ENCODE measurements around the gene ANO5. TPM values are rescaled to one million over a fixed set of nuclear protein-coding genes. Genes with fewer than 3 reads are reported as not detected.

The ANO5 gene
- total RNA-seq, 1 donor from 2014 or later: 6.2 TPM

GRCh38 chr11:22173532-22173931 is 19.4 kb upstream of the ANO5 start:
- Mint-ChIP-seq H3K9me3 (ENCODE audit: low read depth) (no peaks in the 10 kb centered on the region), H3K27me3 (peaks cover 4% of the 10 kb centered on the region), H3K36me3 (ENCODE audit: insufficient read depth) (no peaks in the 10 kb centered on the region), H3K27ac (no peak overlapping the region), H3K4me1 (ENCODE audit: low read depth) (no peaks in the 10 kb centered on the region), H3K4me3 (ENCODE audit: low read depth) (no peak overlapping the region)
- DNase-seq (ENCODE audit: low spot score, unreplicated experiment): no peak
- TF ChIP-seq CTCF (IDR thresholded peaks at IDR 0.05; ENCODE audit: unreplicated experiment): no peak

GRCh38 chr11:22177186-22177585 is 15.7 kb upstream of the ANO5 start:
- Mint-ChIP-seq H3K4me3 (ENCODE audit: low read depth) (no peak overlapping the region), H3K4me1 (ENCODE audit: low read depth) (no peaks in the 10 kb centered on the region), H3K27ac (no peak overlapping the region), H3K27me3 (no peaks in the 10 kb centered on the region), H3K9me3 (ENCODE audit: low read depth) (no peaks in the 10 kb centered on the region), H3K36me3 (ENCODE audit: insufficient read depth) (no peaks in the 10 kb centered on the region)
- DNase-seq (ENCODE audit: low spot score, unreplicated experiment): no peak
- peak; percentile 30 for TF ChIP-seq CTCF (IDR thresholded peaks at IDR 0.05; ENCODE audit: unreplicated experiment)

GRCh38 chr11:22179626-22180025 is 13.3 kb upstream of the ANO5 start:
- H3K36me3 Mint-ChIP-seq (ENCODE audit: insufficient read depth): no peaks in the 10 kb centered on the region
- DNase-seq (ENCODE audit: low spot score, unreplicated experiment): no peak
- TF ChIP-seq CTCF (IDR thresholded peaks at IDR 0.05; ENCODE audit: unreplicated experiment): no peak
- H3K9me3 Mint-ChIP-seq (ENCODE audit: low read depth): no peaks in the 10 kb centered on the region
- H3K27ac Mint-ChIP-seq: no peak overlapping the region
- no peaks in the 10 kb centered on the region for H3K27me3 Mint-ChIP-seq
- H3K4me1 Mint-ChIP-seq (ENCODE audit: low read depth): no peaks in the 10 kb centered on the region
- no peak overlapping the region for H3K4me3 Mint-ChIP-seq (ENCODE audit: low read depth)

GRCh38 chr11:22180131-22180530 is 12.8 kb upstream of the ANO5 start:
- Mint-ChIP-seq H3K27me3 (no peaks in the 10 kb centered on the region), H3K36me3 (ENCODE audit: insufficient read depth) (no peaks in the 10 kb centered on the region), H3K9me3 (ENCODE audit: low read depth) (no peaks in the 10 kb centered on the region), H3K4me1 (ENCODE audit: low read depth) (no peaks in the 10 kb centered on the region), H3K27ac (no peak overlapping the region), H3K4me3 (ENCODE audit: low read depth) (no peak overlapping the region)
- no peak for TF ChIP-seq CTCF (IDR thresholded peaks at IDR 0.05; ENCODE audit: unreplicated experiment)
- no peak for DNase-seq (ENCODE audit: low spot score, unreplicated experiment)

- TF ChIP-seq CTCF (IDR thresholded peaks at IDR 0.05; ENCODE audit: unreplicated experiment): no peak
- H3K4me3 Mint-ChIP-seq (ENCODE audit: low read depth): no peak overlapping the region
- peaks cover 6% of the 10 kb centered on the region for H3K4me1 Mint-ChIP-seq (ENCODE audit: low read depth)
- H3K27ac Mint-ChIP-seq: no peak overlapping the region
- H3K9me3 Mint-ChIP-seq (ENCODE audit: low read depth): no peaks in the 10 kb centered on the region
- H3K36me3 Mint-ChIP-seq (ENCODE audit: insufficient read depth): no peaks in the 10 kb centered on the region
- no peak for DNase-seq (ENCODE audit: low spot score, unreplicated experiment)
- peaks cover 5% of the 10 kb centered on the region for H3K27me3 Mint-ChIP-seq
Measured at GRCh38 chr11:22189660-22190059, 3.2 kb upstream of the ANO5 start.

Data from progenitor cell of endocrine pancreas (in vitro differentiated cells).